Endothelial cell of umbilical vein (primary cell): ENCODE data around the gene SLC8A1. TPM values are rescaled to one million over a fixed set of nuclear protein-coding genes. Genes with fewer than 3 reads are reported as not detected.

Source experiments
- BruUV-seq: library from RNA; stranded (reverse); fragments of 400-500 nt; replicated peaks from 2 replicates; lab custom pipeline; 2021; lab: Mats Ljungman, UMichigan
- CTCF ChIA-PET: fragments of 300-600, 350-600 bp; sonication (Branson Sonifier 250); formaldehyde crosslinking; loops from one replicate; lab custom pipeline; 2021; ENCODE audit warnings: antibody characterized with exemption, inconsistent platforms; lab: Charles Lee
- POLR2A ChIA-PET: fragments of 300-600, 350-600 bp; sonication (Branson Sonifier 250); formaldehyde crosslinking; loops from one replicate; lab custom pipeline; 2021; ENCODE audit warnings: antibody characterized with exemption, inconsistent platforms; lab: Charles Lee
- DNase-seq: peaks from one replicate; pipeline ENCODE4 v3.0.0-alpha.2; 2011; ENCODE audit warnings: low read depth, low spot score
- FAIRE-seq: peaks from 2 replicates; lab custom pipeline; 2011; peaks lifted over from hg19 to GRCh38; lab: Jason Lieb, UNC
- H2AFZ ChIP-seq: 2 replicates; pipeline ENCODE4 v1.6.0; 2012; ENCODE audit warnings: low read depth, low read length, control low read depth, inconsistent platforms
- H3K27ac ChIP-seq: 2 replicates; pipeline ENCODE4 v1.5.1; 2011; ENCODE audit warnings: low read depth, mild to moderate bottlenecking, control low read depth, low read length, moderate library complexity; ENCODE audit not compliant: insufficient read depth
- H3K27me3 ChIP-seq, 2 experiments: 2 replicates each; pipeline versions ENCODE4 v1.6.0 to v1.6.1; 2011; ENCODE audit warnings: low read length in 2 of 2, mixed read lengths in 1 of 2; ENCODE audit not compliant: control insufficient read depth in 2 of 2, insufficient read depth in 2 of 2
- H3K36me3 ChIP-seq, 2 experiments: 2 replicates in 1 of 2; 3 replicates in 1 of 2; pipeline ENCODE4 v1.5.1; 2011; ENCODE audit warnings: low read length in 2 of 2, mild to moderate bottlenecking in 1 of 2, moderate library complexity in 1 of 2; ENCODE audit not compliant: control insufficient read depth in 2 of 2, insufficient read depth in 2 of 2; ENCODE audit errors: extremely low read depth in 1 of 2
- H3K4me1 ChIP-seq: 3 replicates; pipeline ENCODE4 v1.5.1; 2011; ENCODE audit warnings: mild to moderate bottlenecking, low read length; ENCODE audit not compliant: control insufficient read depth, insufficient read depth; ENCODE audit errors: extremely low read depth
- H3K4me2 ChIP-seq: 2 replicates; pipeline ENCODE4 v1.6.1; 2011; ENCODE audit warnings: low read length, control low read depth, mixed read lengths; ENCODE audit not compliant: insufficient read depth
- H3K4me3 ChIP-seq, 3 experiments: fragments of 200-600 bp in 1 of 3; sonication (generic), shearing (Covaris generic) in 1 of 3; replicated peaks in 1 of 3; 2 replicates each; pipeline ENCODE4 v1.5.1; 2011 to 2016; ENCODE audit warnings: control low read depth in 3 of 3, low read length in 3 of 3, mild to moderate bottlenecking in 2 of 3, inconsistent platforms in 1 of 3, low read depth in 1 of 3, moderate library complexity in 1 of 3; ENCODE audit not compliant: insufficient read depth in 1 of 3
- H3K79me2 ChIP-seq: 2 replicates; pipeline ENCODE4 v1.6.0; 2012; ENCODE audit warnings: low read length, inconsistent platforms; ENCODE audit not compliant: control insufficient read depth, insufficient read depth
- H3K9ac ChIP-seq: replicated peaks from 2 replicates; pipeline ENCODE3; 2011; ENCODE audit warnings: low read length, control low read depth; ENCODE audit not compliant: insufficient read depth; ENCODE audit errors: extremely low read depth
- H3K9me1 ChIP-seq: replicated peaks from 3 replicates; pipeline ENCODE4 v1.6.0; 2011; ENCODE audit warnings: mild to moderate bottlenecking, low read length; ENCODE audit not compliant: control insufficient read depth, insufficient read depth; ENCODE audit errors: extremely low read depth
- H3K9me3 ChIP-seq: replicated peaks from 2 replicates; pipeline ENCODE4 v1.5.1; 2012; ENCODE audit warnings: low read length, inconsistent platforms; ENCODE audit not compliant: control insufficient read depth, insufficient read depth
- H4K20me1 ChIP-seq: replicated peaks from 2 replicates; pipeline ENCODE3; 2011; ENCODE audit warnings: mild to moderate bottlenecking, low read length; ENCODE audit not compliant: control insufficient read depth, insufficient read depth; ENCODE audit errors: extremely low read depth
- EZH2 ChIP-seq: IDR thresholded peaks from 2 replicates; pipeline ENCODE4 v1.6.1; 2012; ENCODE audit warnings: borderline replicate concordance, low read depth, mild to moderate bottlenecking, moderate library complexity, low read length, inconsistent platforms; ENCODE audit not compliant: severe bottlenecking
- FOS ChIP-seq: IDR thresholded peaks from 2 replicates; pipeline ENCODE4 v1.6.1; 2011; ENCODE audit warnings: mild to moderate bottlenecking, low read length, moderate library complexity, borderline replicate concordance; ENCODE audit not compliant: insufficient read depth
- GATA2 ChIP-seq: IDR thresholded peaks from 2 replicates; pipeline ENCODE4 v1.7.0; 2011; ENCODE audit warnings: low read depth, mild to moderate bottlenecking, moderate library complexity, mixed read lengths, low read length; ENCODE audit not compliant: insufficient read length, insufficient read depth
- JUN ChIP-seq: IDR thresholded peaks from 2 replicates; pipeline ENCODE4 v1.6.1; 2011; ENCODE audit warnings: borderline replicate concordance, low read depth; ENCODE audit not compliant: insufficient read length, insufficient read depth
- MYC ChIP-seq: IDR thresholded peaks from one replicate; pipeline ENCODE4 v1.6.1; 2011; ENCODE audit warnings: mild to moderate bottlenecking, low read depth, low read length
- POLR2A ChIP-seq: IDR thresholded peaks from 2 replicates; pipeline ENCODE4 v1.6.1; 2012; ENCODE audit warnings: low read depth, mild to moderate bottlenecking, control low read depth, low read length
- POLR2AphosphoS5 ChIP-seq: IDR thresholded peaks from 2 replicates; pipeline ENCODE4 v1.6.1; 2012; ENCODE audit warnings: low read depth, mild to moderate bottlenecking, control low read depth, low read length, moderate library complexity; ENCODE audit not compliant: insufficient read depth
- dilution Hi-C: fragments of 300-500 bp; cut with MboI; formaldehyde crosslinking; loops from one replicate; pipeline ENCODE4 v1.15.0; 2019; ENCODE audit warnings: low sequenced_read_pairs; ENCODE audit not compliant: extremely low pct_ligation_motif_present
- intact Hi-C: fragments of 100-400 bp; cut with micrococcal nuclease; formaldehyde crosslinking; loops from one replicate; pipeline ENCODE4 v1.10.0; 2022
- polyA plus RNA-seq, 4 experiments: library from polyadenylated mRNA; depleted of rRNA in 3 of 4; stranded (reverse) in 3 of 4; unstranded in 1 of 4; fragments of >200 nt; gene quantifications; 2 replicates each; pipeline versions ENCODE4 v1.2.1 to v1.2.3, GENCODE V29; 2011 to 2012; ENCODE audit warnings: missing spikeins in 1 of 4
- total RNA-seq: library from RNA; stranded (reverse); gene quantifications from 2 replicates; pipeline ENCODE4 v1.2.3, GENCODE V29; 2021
- TF ChIP-seq, protein P1 (sequence below), 2 donors: IDR thresholded peaks; 1 replicate in 1 of 2; 2 replicates in 1 of 2; pipeline ENCODE4 v1.5.1; 2011; ENCODE audit warnings: low read length in 2 of 2, mild to moderate bottlenecking in 2 of 2, moderate library complexity in 2 of 2, control low read depth in 1 of 2, inconsistent platforms in 1 of 2, low read depth in 1 of 2; ENCODE audit not compliant: insufficient read depth in 1 of 2; ENCODE audit errors: extremely low read depth in 1 of 2
- TF ChIP-seq, protein P2 (sequence below): IDR thresholded peaks from 2 replicates; pipeline ENCODE4 v1.6.1; 2011; ENCODE audit not compliant: insufficient read depth, insufficient read length

The SLC8A1 gene
- total and polyA plus RNA-seq, 2 donors (not counting 3 experiments of a cell fraction or from before 2014, with no cell fraction given): 0.19 to 1.8 TPM

DNA sequence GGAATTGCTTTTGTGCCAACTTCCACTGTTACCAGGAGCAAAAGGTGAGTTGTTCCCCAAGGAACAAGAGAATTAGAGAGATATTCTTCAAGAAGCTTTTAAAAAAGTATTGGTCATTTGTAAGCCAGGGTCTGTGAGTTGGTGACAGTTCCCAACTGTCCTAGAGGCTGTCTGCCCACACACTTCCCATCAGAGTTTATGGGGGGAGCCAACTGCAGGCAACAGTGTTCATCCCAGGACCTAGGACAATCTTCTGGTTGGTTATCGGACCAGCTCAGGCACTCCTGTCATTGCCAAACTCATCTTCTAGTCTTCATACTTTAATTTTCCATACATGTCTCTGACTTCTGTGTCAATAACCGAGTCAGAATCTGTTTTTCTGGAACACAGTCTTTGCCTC lies 47.5 kb upstream of the SLC8A1 start:
- no peaks in the 10 kb centered on the region for H3K4me1 ChIP-seq
- TF ChIP-seq MYC (no peak), POLR2A (no peak), FOS (no peak), EZH2 (no peak), GATA2 (no peak), POLR2AphosphoS5 (no peak), JUN (no peak)
- TF ChIP-seq, protein P1, sequence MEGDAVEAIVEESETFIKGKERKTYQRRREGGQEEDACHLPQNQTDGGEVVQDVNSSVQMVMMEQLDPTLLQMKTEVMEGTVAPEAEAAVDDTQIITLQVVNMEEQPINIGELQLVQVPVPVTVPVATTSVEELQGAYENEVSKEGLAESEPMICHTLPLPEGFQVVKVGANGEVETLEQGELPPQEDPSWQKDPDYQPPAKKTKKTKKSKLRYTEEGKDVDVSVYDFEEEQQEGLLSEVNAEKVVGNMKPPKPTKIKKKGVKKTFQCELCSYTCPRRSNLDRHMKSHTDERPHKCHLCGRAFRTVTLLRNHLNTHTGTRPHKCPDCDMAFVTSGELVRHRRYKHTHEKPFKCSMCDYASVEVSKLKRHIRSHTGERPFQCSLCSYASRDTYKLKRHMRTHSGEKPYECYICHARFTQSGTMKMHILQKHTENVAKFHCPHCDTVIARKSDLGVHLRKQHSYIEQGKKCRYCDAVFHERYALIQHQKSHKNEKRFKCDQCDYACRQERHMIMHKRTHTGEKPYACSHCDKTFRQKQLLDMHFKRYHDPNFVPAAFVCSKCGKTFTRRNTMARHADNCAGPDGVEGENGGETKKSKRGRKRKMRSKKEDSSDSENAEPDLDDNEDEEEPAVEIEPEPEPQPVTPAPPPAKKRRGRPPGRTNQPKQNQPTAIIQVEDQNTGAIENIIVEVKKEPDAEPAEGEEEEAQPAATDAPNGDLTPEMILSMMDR (IDR thresholded peaks at IDR 0.05; ENCODE audit: extremely low read depth in 1 of 2, insufficient read depth in 1 of 2, low read depth in 1 of 2, low read length in 2 of 2): no peak
- TF ChIP-seq, protein P2, sequence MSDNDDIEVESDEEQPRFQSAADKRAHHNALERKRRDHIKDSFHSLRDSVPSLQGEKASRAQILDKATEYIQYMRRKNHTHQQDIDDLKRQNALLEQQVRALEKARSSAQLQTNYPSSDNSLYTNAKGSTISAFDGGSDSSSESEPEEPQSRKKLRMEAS: no peak
- intact Hi-C loops: no loop called here
- H3K4me3 ChIP-seq: no peak overlapping the region
- BruUV-seq: no TSS peak
- no peaks in the 10 kb centered on the region for H3K9me3 ChIP-seq
- H3K4me2 ChIP-seq: no peak overlapping the region
- no peak for DNase-seq
- dilution Hi-C loops: no loop called here
- H3K27me3 ChIP-seq: peaks cover 0 to 1% of the 10 kb centered on the region in 2 experiments
- no peaks in the 10 kb centered on the region for H4K20me1 ChIP-seq
- ChIA-PET POLR2A (no interaction called here), CTCF (interaction anchor here (1.7 to 3.0 kb wide), 2 partner anchors 11 to 1199 kb away, joined by 3 to 22 read pairs; no protein-coding TSS in a partner anchor)
- H3K36me3 ChIP-seq: no peaks in the 10 kb centered on the region
- H2AFZ ChIP-seq: no peak overlapping the region
- no peak for FAIRE-seq
- no peak overlapping the region for H3K27ac ChIP-seq
- no peak overlapping the region for H3K9ac ChIP-seq
- no peaks in the 10 kb centered on the region for H3K79me2 ChIP-seq
- no peaks in the 10 kb centered on the region for H3K9me1 ChIP-seq
